Chondrocyte (in vitro differentiated cells): ENCODE results near the gene RAB26. TPM values are rescaled to one million over a fixed set of nuclear protein-coding genes. Genes with fewer than 3 reads are reported as not detected.
A peak's percentile ranks its signal among the peaks of the same experiment; 100 is the strongest.
"Not testable (repeated sequence)": the region's sequence is repeated elsewhere in the genome, so short reads cannot be mapped to it uniquely, and the experiment has no call there.

Source experiments
- DNase-seq: peaks from one replicate; pipeline ENCODE4 v3.0.0; 2021; ENCODE audit warnings: mixed read lengths, low spot score
- H3K27ac Mint-ChIP-seq: one replicate; pipeline ENCODE4 v1.8.0; 2021; ENCODE audit warnings: mild to moderate bottlenecking, moderate library complexity, mixed read lengths; ENCODE audit not compliant: unreplicated experiment
- H3K27me3 Mint-ChIP-seq: 2 replicates; pipeline ENCODE4 v1.8.0; 2021; ENCODE audit warnings: low read depth, mixed read lengths
- H3K36me3 Mint-ChIP-seq: 2 replicates; pipeline ENCODE4 v1.8.0; 2021; ENCODE audit warnings: low read depth, mixed read lengths
- H3K4me1 Mint-ChIP-seq: 2 replicates; pipeline ENCODE4 v1.8.0; 2021; ENCODE audit warnings: low read depth, mild to moderate bottlenecking, mixed read lengths
- H3K4me3 Mint-ChIP-seq: one replicate; pipeline ENCODE4 v1.8.0; 2021; ENCODE audit warnings: mild to moderate bottlenecking, moderate library complexity, mixed read lengths; ENCODE audit not compliant: unreplicated experiment
- H3K9me3 Mint-ChIP-seq: 2 replicates; pipeline ENCODE4 v1.8.0; 2021; ENCODE audit warnings: low read depth, mixed read lengths
- total RNA-seq: library from RNA; stranded (reverse); gene quantifications from 3 replicates; pipeline ENCODE4 v1.2.1, GENCODE V29; 2021
- TF ChIP-seq, protein P1 (sequence below): fragments of 200-600 bp; sonication (generic); IDR thresholded peaks from 2 replicates; pipeline ENCODE4 v1.5.0; 2021; ENCODE audit warnings: antibody characterized with exemption, mild to moderate bottlenecking, moderate library complexity

Gene RAB26
- total RNA-seq, 1 donor from 2014 or later = 0.80 TPM

DNA sequence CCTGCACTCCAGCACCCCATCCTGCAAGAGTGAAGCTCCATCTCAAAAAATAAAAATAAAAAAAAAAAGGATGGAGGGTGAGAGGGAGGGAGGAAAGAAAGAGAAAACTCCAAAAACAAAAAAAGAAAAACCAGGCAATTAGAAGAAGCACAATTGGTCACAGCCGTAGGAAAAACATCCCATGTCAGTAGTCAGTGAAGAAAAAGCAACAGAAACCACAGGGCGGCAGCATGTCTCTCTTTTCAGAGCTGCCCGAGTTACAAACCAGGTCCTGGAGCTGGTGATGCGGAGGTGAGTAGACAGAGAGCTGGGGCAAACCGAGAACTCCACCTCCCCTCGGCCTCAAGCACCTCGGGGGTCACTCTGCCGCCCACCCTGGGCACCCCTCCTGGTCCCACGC is 27.1 kb upstream of the RAB26 start:
- H3K4me3 Mint-ChIP-seq, DNase-seq, H3K9me3 Mint-ChIP-seq, H3K27me3 Mint-ChIP-seq, H3K36me3 Mint-ChIP-seq: not testable (repeated sequence)
- H3K27ac Mint-ChIP-seq = peak overlapping the region; percentile 51
- TF ChIP-seq, protein P1, sequence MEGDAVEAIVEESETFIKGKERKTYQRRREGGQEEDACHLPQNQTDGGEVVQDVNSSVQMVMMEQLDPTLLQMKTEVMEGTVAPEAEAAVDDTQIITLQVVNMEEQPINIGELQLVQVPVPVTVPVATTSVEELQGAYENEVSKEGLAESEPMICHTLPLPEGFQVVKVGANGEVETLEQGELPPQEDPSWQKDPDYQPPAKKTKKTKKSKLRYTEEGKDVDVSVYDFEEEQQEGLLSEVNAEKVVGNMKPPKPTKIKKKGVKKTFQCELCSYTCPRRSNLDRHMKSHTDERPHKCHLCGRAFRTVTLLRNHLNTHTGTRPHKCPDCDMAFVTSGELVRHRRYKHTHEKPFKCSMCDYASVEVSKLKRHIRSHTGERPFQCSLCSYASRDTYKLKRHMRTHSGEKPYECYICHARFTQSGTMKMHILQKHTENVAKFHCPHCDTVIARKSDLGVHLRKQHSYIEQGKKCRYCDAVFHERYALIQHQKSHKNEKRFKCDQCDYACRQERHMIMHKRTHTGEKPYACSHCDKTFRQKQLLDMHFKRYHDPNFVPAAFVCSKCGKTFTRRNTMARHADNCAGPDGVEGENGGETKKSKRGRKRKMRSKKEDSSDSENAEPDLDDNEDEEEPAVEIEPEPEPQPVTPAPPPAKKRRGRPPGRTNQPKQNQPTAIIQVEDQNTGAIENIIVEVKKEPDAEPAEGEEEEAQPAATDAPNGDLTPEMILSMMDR = peak; percentile 75
- peaks cover 30% of the 10 kb centered on the region for H3K4me1 Mint-ChIP-seq

DNA sequence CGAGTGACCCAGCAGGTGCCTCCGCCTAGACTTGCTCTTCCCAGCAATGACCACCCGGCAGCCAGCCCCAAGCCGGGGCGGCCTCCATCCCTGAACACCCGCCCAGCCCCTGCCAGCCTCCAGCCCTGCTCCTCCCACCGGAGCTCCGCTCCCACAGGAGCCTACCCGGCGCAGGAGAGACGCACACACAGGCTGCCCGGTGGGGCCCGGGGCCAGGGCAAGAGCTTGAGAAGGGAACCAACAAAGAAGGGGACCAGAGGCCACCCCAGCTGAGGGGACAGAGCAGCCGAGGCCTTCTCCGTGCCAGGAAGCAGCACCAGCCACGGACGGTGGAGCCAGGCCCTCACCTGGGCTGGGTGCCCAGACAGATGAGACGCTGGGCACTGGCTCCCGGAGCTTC is 26.6 kb upstream of the RAB26 start:
- Mint-ChIP-seq H3K9me3 (no peaks in the 10 kb centered on the region), H3K36me3 (no peaks in the 10 kb centered on the region), H3K4me1 (peaks cover 35% of the 10 kb centered on the region), H3K27me3 (no peaks in the 10 kb centered on the region), H3K4me3 (no peak overlapping the region), H3K27ac (peak overlapping the region; percentile 59)
- no peak for DNase-seq
- TF ChIP-seq, protein P1 = no peak

DNA sequence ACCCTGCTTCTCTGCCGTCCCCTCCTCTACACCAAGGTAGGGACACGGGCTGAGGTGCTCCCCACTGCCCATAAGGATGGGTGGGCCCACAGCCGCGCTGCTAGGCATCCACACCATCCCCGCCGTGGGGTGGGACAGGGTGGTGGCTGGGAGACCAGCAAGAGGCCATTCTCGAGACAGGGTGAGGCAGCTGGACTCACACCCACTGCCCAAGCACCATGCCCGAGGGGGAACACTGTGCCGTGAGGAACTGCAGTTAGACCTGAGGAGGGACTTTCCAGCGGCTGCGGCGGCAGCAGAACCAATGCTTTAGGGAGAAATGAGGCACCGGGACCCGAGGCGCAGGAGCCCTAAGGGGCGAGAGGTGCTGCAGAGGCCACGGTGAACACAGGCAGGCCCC is 26.0 kb upstream of the RAB26 start:
- TF ChIP-seq, protein P1 = no peak
- Mint-ChIP-seq H3K27ac (no peak overlapping the region), H3K4me3 (no peak overlapping the region), H3K27me3 (no peaks in the 10 kb centered on the region), H3K36me3 (no peaks in the 10 kb centered on the region), H3K9me3 (no peaks in the 10 kb centered on the region), H3K4me1 (peaks cover 40% of the 10 kb centered on the region)
- no peak for DNase-seq

DNA sequence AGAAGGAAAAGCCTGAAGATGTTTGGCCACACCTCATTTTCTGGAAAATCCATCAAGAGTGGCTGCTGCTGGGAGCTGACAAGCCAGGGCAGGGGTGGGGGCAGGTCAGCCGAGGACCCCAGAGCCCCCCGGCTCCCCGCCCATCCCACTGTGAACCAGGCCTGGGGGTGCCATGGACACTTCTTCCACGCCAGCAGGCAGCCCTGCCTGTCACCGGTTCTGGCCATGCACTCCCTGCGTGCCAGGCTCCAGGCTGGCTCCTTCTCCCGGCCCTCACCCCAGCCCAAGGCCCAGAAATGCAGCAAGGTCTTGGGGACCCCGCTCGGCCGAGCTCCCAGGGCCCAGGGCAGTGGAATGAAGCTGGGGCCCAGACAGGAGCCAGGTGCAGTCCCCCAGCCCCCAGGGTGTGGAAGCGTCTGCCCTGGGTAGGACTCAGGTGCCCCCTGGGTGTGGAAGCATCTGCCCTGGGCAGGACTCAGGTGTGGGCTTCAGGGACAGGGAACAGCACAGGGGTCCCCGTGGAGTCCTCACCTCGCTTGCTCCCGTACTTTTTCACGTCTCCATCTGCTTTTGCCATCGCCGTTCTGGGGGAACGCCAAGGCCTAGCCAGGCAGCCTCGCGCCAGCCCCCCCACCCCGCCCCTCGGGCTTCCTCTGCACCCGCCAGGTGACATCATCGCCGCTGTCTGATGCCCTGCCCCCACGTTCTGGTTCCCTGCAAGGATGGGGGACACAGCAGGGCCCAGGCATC is 25.3 kb upstream of the RAB26 start:
- not testable (repeated sequence) for H3K9me3 Mint-ChIP-seq, H3K27me3 Mint-ChIP-seq, H3K36me3 Mint-ChIP-seq, H3K27ac Mint-ChIP-seq, H3K4me3 Mint-ChIP-seq, DNase-seq
- H3K4me1 Mint-ChIP-seq = peaks cover 40% of the 10 kb centered on the region

DNA sequence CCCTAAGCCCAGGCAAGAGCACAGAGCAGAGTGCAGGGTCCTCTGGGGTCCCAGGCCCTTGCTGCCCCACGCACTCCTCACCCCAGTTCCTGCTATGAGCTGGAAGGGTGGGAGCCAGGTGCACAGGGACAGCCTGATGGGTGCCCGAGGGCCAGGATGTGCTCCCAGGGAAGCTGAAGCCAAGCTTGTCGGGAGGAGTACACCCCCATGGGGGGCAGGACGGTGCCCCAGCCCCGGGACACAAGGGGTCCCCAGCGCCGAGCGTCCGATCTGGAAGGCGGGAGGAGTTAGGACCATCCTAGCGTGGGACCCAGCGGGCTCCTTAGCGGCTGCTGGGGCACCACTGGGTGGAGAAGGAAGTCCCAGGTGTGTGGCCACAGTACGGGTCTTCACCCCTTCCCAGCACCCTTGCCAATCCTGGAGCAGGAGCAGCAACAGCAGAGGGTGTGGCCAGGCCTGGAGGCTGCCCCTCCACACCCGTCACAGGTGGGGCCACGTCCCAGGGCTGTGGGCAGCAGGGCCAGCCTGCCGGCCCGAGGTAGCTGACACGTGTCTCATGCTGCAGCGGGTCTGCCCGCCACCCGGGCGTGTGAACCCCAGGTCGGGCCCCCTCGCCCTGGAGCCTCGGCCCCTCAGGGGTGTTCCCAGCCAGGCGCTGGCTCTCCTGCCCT is 24.6 kb upstream of the RAB26 start:
- H3K36me3 Mint-ChIP-seq, H3K27me3 Mint-ChIP-seq, H3K9me3 Mint-ChIP-seq, H3K4me3 Mint-ChIP-seq, DNase-seq, H3K27ac Mint-ChIP-seq: not testable (repeated sequence)
- H3K4me1 Mint-ChIP-seq = peaks cover 46% of the 10 kb centered on the region

DNA sequence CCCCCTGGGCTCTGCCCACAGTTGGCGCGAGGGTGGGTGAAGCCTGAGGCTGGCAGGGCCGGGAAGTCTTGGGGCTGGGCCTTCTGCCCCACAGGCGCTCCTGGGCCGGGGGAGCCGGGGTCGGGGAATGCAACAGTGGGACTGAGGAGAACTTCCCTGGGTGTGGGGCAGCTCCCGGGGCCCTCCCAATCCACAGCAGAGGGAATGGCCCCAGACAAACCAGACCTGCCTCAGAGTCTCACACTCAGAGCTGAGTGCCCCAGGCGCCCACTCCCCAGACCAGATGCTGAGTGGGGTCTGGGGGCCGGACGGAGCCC is 24.1 kb upstream of the RAB26 start:
- peak overlapping the region; percentile 62 for H3K4me3 Mint-ChIP-seq
- not testable (repeated sequence) for H3K36me3 Mint-ChIP-seq, H3K27me3 Mint-ChIP-seq, H3K9me3 Mint-ChIP-seq, DNase-seq
- peak overlapping the region; percentile 76 for H3K27ac Mint-ChIP-seq
- peaks cover 50% of the 10 kb centered on the region for H3K4me1 Mint-ChIP-seq

DNA sequence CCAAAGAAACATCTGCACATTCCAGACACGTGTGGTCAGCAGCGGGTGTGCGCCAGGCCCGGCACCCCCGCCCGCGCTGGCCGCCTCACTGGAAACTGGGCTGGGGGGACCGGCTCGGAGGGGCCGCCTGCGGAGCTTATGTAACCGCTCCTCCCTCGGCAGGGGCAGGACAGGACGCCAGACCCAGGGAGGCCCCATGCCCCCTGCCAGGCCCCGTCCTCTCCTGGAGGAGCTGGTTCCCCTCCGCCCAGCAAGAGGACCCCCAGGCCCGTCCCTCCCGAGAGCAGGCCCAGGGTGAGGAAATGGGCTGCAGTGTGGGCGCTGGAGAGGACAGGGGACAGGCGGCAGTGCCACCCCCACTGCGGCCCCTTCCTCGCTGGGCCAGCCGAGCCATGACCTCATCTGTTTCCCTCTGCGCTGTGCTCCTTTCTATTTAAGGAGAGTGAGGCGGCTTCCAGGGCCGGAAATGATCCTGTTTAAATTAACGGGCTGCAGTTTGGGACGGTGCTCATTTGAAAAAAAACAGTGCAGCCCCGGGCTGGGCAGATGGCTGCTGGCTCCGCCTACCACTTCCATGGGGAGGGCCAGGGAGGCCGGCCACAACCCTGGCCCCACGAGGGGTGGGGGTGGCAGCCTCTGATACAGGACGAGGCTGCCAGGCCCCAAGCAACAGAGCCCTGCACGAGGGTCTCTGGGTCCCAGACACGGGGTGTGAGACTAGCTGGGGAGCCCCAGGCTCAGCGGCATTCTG is 23.6 kb upstream of the RAB26 start:
- not testable (repeated sequence) for H3K27me3 Mint-ChIP-seq, H3K9me3 Mint-ChIP-seq, H3K36me3 Mint-ChIP-seq, DNase-seq
- Mint-ChIP-seq H3K27ac (peak overlapping the region; percentile 95), H3K4me3 (peak overlapping the region; percentile 62), H3K4me1 (peaks cover 55% of the 10 kb centered on the region)

DNA sequence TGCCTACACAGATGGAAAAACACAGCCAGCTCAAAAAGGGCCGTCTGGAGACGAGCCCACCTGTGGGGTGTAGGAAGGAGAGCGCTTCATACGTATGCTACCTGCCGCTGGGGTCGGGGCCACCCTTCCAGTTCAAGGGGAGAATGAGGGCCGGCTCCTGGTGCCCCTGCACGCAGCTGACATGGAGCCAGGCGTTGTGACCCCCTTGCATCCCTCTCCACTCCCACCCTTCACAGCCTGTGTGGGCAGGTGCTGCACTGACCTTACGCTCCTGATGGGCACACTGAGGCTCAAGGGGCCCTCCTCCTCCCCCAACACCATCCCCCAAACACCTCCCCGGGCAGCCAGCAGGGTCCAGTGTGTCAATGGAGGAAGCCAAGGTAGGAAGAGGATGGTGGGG is 22.8 kb upstream of the RAB26 start:
- DNase-seq, H3K36me3 Mint-ChIP-seq, H3K9me3 Mint-ChIP-seq, H3K27me3 Mint-ChIP-seq: not testable (repeated sequence)
- Mint-ChIP-seq H3K4me1 (peaks cover 53% of the 10 kb centered on the region), H3K4me3 (peak overlapping the region; percentile 62), H3K27ac (peak overlapping the region; percentile 95)

DNA sequence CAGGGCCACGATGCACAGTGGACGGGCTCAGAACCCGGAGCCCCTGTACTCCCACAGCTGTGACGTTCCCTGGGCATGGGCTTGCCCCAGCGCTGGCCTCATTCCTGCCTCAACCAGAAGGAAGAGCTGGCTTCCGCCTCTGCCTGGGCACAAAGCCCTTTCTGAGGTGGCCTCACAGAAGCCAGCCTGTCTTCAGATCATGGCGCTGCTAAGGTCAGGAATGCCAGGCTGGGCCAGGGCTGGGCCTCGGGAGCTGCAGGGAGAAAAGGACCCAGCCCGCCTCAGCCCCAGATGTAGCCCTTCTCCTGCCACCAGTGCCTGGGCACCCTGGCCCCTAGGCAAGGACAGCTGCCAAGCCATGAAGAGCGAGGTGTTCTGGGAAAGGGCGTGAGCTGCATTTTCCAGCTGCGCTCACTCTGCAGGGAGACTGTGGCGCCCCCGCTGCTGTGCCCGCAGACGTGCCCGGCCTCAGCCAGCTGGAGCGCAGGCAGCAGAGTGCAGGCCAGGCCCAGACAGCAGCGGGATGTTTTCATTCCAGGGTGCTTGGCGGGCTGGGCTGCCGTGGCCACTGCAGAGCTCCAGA is 22.2 kb upstream of the RAB26 start:
- not testable (repeated sequence) for H3K4me3 Mint-ChIP-seq, H3K36me3 Mint-ChIP-seq, H3K27me3 Mint-ChIP-seq, H3K9me3 Mint-ChIP-seq, DNase-seq
- H3K27ac Mint-ChIP-seq = peak overlapping the region; percentile 95
- peaks cover 52% of the 10 kb centered on the region for H3K4me1 Mint-ChIP-seq
